ENCODE measurements around the gene ITGB3.

- TF ChIP-seq, protein P1, sequence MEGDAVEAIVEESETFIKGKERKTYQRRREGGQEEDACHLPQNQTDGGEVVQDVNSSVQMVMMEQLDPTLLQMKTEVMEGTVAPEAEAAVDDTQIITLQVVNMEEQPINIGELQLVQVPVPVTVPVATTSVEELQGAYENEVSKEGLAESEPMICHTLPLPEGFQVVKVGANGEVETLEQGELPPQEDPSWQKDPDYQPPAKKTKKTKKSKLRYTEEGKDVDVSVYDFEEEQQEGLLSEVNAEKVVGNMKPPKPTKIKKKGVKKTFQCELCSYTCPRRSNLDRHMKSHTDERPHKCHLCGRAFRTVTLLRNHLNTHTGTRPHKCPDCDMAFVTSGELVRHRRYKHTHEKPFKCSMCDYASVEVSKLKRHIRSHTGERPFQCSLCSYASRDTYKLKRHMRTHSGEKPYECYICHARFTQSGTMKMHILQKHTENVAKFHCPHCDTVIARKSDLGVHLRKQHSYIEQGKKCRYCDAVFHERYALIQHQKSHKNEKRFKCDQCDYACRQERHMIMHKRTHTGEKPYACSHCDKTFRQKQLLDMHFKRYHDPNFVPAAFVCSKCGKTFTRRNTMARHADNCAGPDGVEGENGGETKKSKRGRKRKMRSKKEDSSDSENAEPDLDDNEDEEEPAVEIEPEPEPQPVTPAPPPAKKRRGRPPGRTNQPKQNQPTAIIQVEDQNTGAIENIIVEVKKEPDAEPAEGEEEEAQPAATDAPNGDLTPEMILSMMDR (IDR thresholded peaks at IDR 0.05; ENCODE audit: borderline replicate concordance, extremely low read depth, low read length, poor library complexity, severe bottlenecking): no peak
- TF ChIP-seq EZH2 (IDR thresholded peaks at IDR 0.05; ENCODE audit: borderline replicate concordance, low read depth, low read length, severe bottlenecking): no peak
Measured at GRCh38 chr17:47240806-47241205, 12.8 kb upstream of the ITGB3 start.
